Suprapubic skin (tissue), 4 donors: ENCODE results near the gene EFEMP2. TPM values are rescaled to one million over a fixed set of nuclear protein-coding genes. Genes with fewer than 3 reads are reported as not detected.

Experiments used
- DNase-seq, 2 donors: peaks; one replicate each; pipeline ENCODE4 v3.0.0-alpha.2; 2019; ENCODE audit warnings: low spot score in 2 of 2
- H3K27ac ChIP-seq: fragments of 200-600 bp; sonication (generic); one replicate; pipeline ENCODE4 v1.5.1; 2019
- H3K27me3 ChIP-seq: fragments of 200-600 bp; sonication (generic); one replicate; pipeline ENCODE4 v1.5.1; 2019
- H3K36me3 ChIP-seq: fragments of 200-600 bp; sonication (generic); one replicate; pipeline ENCODE4 v1.5.1; 2019
- H3K4me1 ChIP-seq: fragments of 200-600 bp; sonication (generic); one replicate; pipeline ENCODE4 v1.5.1; 2019
- H3K4me3 ChIP-seq: fragments of 200-600 bp; sonication (generic); one replicate; pipeline ENCODE4 v1.5.1; 2019; ENCODE audit warnings: mild to moderate bottlenecking
- H3K9me3 ChIP-seq: fragments of 200-600 bp; sonication (generic); one replicate; pipeline ENCODE4 v1.5.1; 2019
- CTCF ChIP-seq, 2 donors: fragments of 200-600 bp in 1 of 2; fragments of 450-650 bp in 1 of 2; sonication (generic) in 1 of 2; IDR thresholded peaks; one replicate each; pipeline ENCODE4 v1.5.1; 2016 to 2019; ENCODE audit warnings: antibody characterized with exemption in 2 of 2, mild to moderate bottlenecking in 1 of 2, moderate library complexity in 1 of 2
- EP300 ChIP-seq: sonication (generic); formaldehyde crosslinking; IDR thresholded peaks from one replicate; pipeline ENCODE4 v1.6.1; 2017; ENCODE audit warnings: antibody characterized with exemption
- POLR2A ChIP-seq, 2 donors: fragments of 450-650 bp; IDR thresholded peaks; one replicate each; pipeline ENCODE4 v1.6.1; 2017; ENCODE audit warnings: antibody characterized with exemption in 2 of 2, mild to moderate bottlenecking in 2 of 2, moderate library complexity in 2 of 2
- POLR2AphosphoS5 ChIP-seq, 3 donors: sonication (generic); formaldehyde crosslinking; IDR thresholded peaks; one replicate each; pipeline ENCODE4 v1.6.1; 2017; ENCODE audit warnings: antibody characterized with exemption in 3 of 3
- WGBS: methylation state at CpG from one replicate; pipeline ENCODE4 v1.1.5; 2018; 5-methylcytosine and 5-hydroxymethylcytosine counted together
- total RNA-seq, 4 donors: library from RNA; depleted of rRNA; stranded (reverse); fragments of >200 nt; gene quantifications; one replicate each; pipeline ENCODE4 v1.1.0, GENCODE V29; 2016

Gene EFEMP2
- total RNA-seq, 4 donors from 2014 or later, result 7.3 to 22.0 (median 13.0) TPM

- no peaks in the 10 kb centered on the region for H3K9me3 ChIP-seq
- H3K27ac ChIP-seq, result peak overlapping the region; percentile 81
- DNase-seq, result no peak
- H3K4me1 ChIP-seq, result peaks cover 76% of the 10 kb centered on the region
- 73% methylated on average over 3 of the region's 3 CpGs for WGBS
- H3K4me3 ChIP-seq, result peak overlapping the region; percentile 90
- TF ChIP-seq POLR2A (IDR thresholded peaks at IDR 0.05) (no peak), EP300 (no peak), CTCF (IDR thresholded peaks at IDR 0.05) (no peak), POLR2AphosphoS5 (IDR thresholded peaks at IDR 0.05) (no peak)
- H3K27me3 ChIP-seq, result no peaks in the 10 kb centered on the region
- H3K36me3 ChIP-seq, result peaks cover 4% of the 10 kb centered on the region
These were observed 44.5 kb upstream of the EFEMP2 start for GRCh38 chr11:65917077-65917433.

GRCh38 chr11:65916391-65916790 lies 43.8 kb upstream of the EFEMP2 start:
- DNase-seq, result peak in 1 of 2 donors; percentile 76
- WGBS, result 60% methylated on average over 3 of the region's 7 CpGs
- TF ChIP-seq POLR2A (IDR thresholded peaks at IDR 0.05) (no peak), CTCF (IDR thresholded peaks at IDR 0.05) (no peak), POLR2AphosphoS5 (IDR thresholded peaks at IDR 0.05) (no peak), EP300 (no peak)
- H3K4me1 ChIP-seq, result peaks cover 82% of the 10 kb centered on the region
- no peaks in the 10 kb centered on the region for H3K36me3 ChIP-seq
- H3K27me3 ChIP-seq, result no peaks in the 10 kb centered on the region
- peak overlapping the region; percentile 81 for H3K27ac ChIP-seq
- H3K9me3 ChIP-seq, result no peaks in the 10 kb centered on the region
- peak overlapping the region; percentile 6 for H3K4me3 ChIP-seq

- TF ChIP-seq POLR2AphosphoS5 (IDR thresholded peaks at IDR 0.05) (peak in 1 of 3 donors; percentile 76), POLR2A (IDR thresholded peaks at IDR 0.05) (peak in 1 of 2 donors; percentile 12), EP300 (no peak), CTCF (IDR thresholded peaks at IDR 0.05) (no peak)
- no peaks in the 10 kb centered on the region for H3K27me3 ChIP-seq
- H3K9me3 ChIP-seq, result no peaks in the 10 kb centered on the region
- peak; percentile 93 to 94 for DNase-seq
- H3K27ac ChIP-seq, result peak overlapping the region; percentile 81
- peak overlapping the region; percentile 6 for H3K4me3 ChIP-seq
- H3K4me1 ChIP-seq, result peaks cover 81% of the 10 kb centered on the region
- WGBS, result 5% methylated on average over 5 of the region's 13 CpGs
- no peaks in the 10 kb centered on the region for H3K36me3 ChIP-seq
These were observed 43.2 kb upstream of the EFEMP2 start for GRCh38 chr11:65915821-65916251.

GRCh38 chr11:65915101-65915820 lies 42.7 kb upstream of the EFEMP2 start:
- H3K27ac ChIP-seq, result peak overlapping the region; percentile 81
- H3K27me3 ChIP-seq, result no peaks in the 10 kb centered on the region
- H3K36me3 ChIP-seq, result no peaks in the 10 kb centered on the region
- peak overlapping the region; percentile 6 for H3K4me3 ChIP-seq
- no peak for TF ChIP-seq EP300
- TF ChIP-seq CTCF (IDR thresholded peaks at IDR 0.05), result no peak
- TF ChIP-seq POLR2AphosphoS5 (IDR thresholded peaks at IDR 0.05), result no peak
- TF ChIP-seq POLR2A (IDR thresholded peaks at IDR 0.05), result no peak
- peak in 1 of 2 donors; percentile 73 for DNase-seq
- peaks cover 76% of the 10 kb centered on the region for H3K4me1 ChIP-seq
- H3K9me3 ChIP-seq, result no peaks in the 10 kb centered on the region
- WGBS, result 52% methylated on average over 7 of the region's 10 CpGs

GRCh38 chr11:65912845-65913244 lies 40.2 kb upstream of the EFEMP2 start:
- Histone ChIP-seq H3K4me3 (no peak overlapping the region), H3K27ac (no peak overlapping the region), H3K27me3 (no peaks in the 10 kb centered on the region), H3K9me3 (no peaks in the 10 kb centered on the region), H3K36me3 (no peaks in the 10 kb centered on the region), H3K4me1 (peaks cover 64% of the 10 kb centered on the region)
- DNase-seq, result no peak
- 35% methylated on average over 4 of the region's 4 CpGs for WGBS
- TF ChIP-seq POLR2A (IDR thresholded peaks at IDR 0.05) (no peak), POLR2AphosphoS5 (IDR thresholded peaks at IDR 0.05) (no peak), CTCF (IDR thresholded peaks at IDR 0.05) (no peak), EP300 (no peak)
